GM18858 (cell line): ENCODE measurements around the gene ZNF768.
"Not testable (repeated sequence)": the region's sequence is repeated elsewhere in the genome, so short reads cannot be mapped to it uniquely, and the experiment has no call there.

Experiments used
- ATAC-seq: cut with Tn5 transposase; IDR thresholded peaks from one replicate; pipeline ENCODE4 v1.9.1; 2021; ENCODE audit not compliant: unreplicated experiment

The ZNF768 gene

GRCh38 chr16:30533748-30534367 lies 7.5 kb upstream of the ZNF768 start:
- no peak for ATAC-seq

- no peak for ATAC-seq
These were observed 6.8 kb upstream of the ZNF768 start for GRCh38 chr16:30533146-30533522.

DNA sequence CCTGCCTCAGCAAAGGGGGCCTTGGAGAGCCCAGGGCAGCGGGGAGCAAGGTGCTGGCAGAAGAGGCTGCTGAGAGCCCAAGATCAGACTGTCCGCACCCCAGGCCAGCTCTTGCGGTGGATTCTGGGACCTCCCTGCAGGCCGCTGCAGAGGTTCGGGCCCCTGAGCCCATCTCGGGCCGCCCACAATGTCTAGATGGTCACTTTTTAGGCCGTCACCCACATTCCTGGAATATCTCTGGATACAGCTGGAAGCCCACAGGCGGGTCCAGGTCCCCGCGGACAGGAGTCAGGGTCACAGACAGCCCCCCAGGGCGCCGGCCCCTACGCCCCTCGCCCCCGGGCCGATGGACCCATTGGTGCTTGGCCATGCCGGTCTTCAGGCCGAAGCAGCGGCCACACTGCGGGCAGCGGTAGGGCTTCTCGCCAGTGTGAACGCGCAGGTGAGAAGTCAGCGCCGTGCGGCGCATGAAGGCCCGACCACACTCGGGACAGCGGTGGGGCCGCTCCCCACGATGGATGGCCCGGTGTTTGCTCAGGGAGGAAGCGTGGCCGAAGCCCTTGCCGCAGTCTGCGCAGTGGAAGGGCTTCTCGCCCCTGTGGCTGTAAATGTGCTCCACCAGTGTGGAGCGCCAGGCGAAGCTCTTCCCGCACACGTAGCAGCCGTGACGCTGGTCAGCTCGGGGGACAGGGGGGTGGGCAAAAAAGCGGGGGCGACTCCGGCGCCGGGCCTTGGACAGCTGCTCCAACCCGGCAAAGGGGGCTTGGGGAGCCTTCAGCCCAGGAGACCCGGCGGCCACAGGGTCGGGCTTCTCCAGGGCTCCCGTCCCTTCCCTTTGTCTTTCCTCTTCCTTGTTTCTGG lies 6.1 kb upstream of the ZNF768 start:
- ATAC-seq = no peak

GRCh38 chr16:30530163-30531037 lies 4.0 kb upstream of the ZNF768 start:
- no peak for ATAC-seq

DNA sequence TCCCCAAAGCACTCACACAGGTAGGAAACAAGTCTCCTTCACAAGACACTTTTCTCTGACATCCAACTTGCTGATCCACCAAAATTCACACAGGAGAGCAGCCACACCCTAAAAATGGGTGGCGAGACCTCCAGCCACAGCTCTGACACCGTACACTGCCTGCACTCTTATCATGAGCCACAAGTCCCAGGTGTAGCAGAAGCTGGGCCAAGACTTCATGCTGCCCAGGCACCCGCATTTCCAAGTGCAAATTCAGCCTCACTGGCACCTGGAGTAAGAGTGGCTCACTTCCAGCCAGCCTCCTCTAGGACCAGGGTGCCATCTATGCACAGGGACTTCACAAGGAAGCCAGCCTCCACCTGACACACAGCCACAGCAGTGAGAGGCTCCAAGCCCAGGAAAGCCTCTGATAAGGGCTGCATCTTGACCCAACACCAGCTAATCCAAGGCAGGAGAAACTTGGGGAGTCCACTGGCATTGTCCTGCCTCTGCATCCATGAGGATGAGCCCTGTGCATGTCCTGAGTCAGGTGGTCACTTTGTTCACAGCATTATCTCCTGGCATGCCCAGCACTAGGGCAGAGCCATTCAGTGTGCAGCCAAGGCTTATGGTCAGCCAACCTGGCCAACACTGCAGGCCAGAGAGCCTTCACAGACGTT lies 2.6 kb upstream of the ZNF768 start:
- no peak for ATAC-seq

DNA sequence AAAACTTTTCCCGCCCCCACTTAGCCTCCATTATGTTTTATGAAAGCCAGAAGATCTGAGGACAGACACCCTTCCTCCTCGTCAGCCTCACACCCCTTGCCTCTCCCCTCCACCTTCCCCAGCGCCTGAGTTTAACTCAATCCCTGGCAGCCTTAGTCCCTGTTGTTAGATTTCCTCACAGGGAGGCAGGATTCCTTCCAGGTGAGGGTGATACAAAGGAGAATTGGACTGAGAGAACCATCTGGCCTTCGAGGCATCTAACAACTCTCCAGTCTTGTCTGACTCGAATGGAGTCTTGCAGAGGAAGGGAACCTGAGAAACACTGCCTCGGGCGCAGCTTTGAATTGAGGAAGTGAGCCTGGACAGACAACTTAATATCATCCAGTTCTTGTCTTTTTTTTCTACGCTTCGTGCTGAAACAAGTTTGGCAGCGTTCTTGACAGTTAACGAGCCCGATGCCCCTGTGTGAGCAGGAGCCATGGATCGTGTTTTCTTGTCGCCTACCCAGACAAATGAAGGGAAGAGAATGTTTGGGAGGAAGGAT lies 1.3 kb upstream of the ZNF768 start:
- ATAC-seq = peak; percentile 10

DNA sequence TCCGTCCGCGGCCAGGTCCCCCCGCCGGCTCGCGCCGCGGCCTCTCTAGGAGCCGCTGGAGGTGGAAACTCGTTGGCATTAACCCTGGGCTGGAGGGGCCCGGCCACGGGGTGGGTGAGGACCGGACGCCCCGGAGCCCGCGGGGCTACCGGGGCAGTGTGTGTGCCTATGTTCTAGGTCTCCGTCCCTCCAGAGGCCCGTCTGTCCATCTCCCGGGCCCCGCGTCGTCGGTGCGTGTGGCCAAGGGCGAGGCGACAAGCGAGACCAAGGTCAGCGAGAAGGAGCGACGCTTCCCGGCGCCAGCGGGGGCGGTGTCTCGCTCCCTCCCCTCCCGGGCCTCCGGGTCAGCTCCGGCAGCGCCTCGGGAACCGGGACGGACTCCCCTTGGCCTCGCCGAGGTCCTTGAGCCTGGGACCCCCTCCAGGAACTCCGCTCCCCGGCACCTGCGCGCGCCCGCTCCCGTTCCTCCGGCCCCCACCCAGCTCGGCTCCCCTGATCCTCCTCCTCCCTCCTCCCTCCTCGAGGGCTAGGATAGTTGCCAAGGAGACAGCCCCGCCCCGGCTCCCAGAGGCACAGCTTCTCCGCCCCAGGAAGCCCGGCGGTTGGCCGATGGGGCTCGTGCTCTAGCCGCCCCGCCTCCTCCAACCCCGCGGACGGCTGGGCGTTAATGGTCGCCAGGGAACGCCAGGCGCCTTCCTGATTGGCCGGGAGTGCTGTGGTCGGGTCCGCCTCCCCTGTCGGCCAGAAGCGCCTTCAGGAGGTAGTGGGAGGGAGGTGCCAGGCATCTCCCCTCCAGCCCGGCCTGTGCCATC lies 663 bp upstream of the ZNF768 start:
- ATAC-seq = peak; percentile 65

DNA sequence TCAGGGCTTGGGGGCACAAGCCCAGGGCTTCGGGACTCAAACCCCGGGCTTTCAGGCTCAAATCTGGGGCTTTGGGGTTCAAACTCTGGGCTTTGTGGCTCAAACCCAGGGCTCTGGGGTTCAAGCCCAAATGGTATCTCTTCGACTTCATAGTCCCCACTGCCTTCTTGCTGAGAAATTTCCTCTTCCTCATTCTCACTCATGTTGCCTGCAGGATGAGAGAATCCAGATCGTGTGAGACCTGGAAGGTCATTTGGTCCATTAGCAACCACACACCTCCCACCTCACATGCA lies 576 bp downstream of the ZNF768 start:
- ATAC-seq = no peak

DNA sequence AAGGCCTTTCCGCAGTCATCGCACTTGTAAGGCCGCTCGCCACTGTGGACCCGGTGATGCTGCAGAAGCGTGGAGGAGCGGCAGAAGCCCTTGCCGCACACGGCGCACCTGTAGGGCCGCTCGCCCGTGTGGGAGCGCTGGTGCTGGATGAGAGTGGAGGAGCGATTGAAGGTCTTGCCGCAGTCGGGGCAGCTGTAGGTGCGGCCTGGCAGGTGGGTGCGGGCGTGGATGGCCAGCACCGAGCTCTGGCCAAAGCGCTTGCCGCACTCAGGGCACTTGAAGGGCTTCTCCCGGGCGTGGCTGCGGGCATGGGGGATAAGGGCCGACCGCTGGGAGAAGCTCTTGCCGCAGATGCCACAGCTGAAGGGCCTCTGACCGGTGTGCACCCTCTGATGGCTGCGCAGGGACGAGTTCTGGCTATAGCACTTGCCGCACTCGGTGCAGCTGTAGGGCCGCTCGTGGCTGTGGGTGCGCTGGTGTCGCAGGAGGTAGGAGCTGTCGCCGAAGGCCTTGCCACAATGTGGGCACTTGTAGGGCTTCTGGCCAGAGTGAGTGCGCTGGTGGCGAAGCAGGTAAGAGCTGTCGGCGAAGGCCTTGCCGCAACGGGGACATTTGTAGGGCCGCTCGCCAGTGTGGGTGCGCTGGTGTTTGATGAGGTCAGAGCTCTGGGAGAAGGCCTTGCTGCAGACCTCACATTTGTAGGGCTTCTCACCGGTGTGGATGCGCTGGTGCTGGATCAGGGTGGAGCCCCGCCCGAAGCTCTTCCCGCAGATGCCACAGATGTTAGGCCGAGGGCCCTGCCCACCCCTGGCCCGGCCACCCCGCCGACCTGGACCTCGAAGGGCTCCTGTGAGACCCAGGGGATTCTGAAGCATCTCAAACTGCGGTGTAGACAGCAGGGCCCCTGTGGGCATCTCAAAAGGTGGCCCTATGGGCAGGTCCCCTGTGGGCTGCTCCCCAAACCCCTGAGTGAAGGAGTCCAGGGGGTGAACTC lies 1.5 kb downstream of the ZNF768 start:
- ATAC-seq = no peak

- no peak for ATAC-seq
These were observed 2.4 kb downstream of the ZNF768 start for GRCh38 chr16:30523768-30524574.

GRCh38 chr16:30522702-30523463 lies 3.5 kb downstream of the ZNF768 start:
- ATAC-seq = not testable (repeated sequence)

- no peak for ATAC-seq
These were observed 4.3 kb downstream of the ZNF768 start for GRCh38 chr16:30521873-30522641.

- no peak for ATAC-seq
These were observed 4.9 kb downstream of the ZNF768 start for GRCh38 chr16:30521476-30521872.

- ATAC-seq = no peak
These were observed 7.0 kb downstream of the ZNF768 start for GRCh38 chr16:30519120-30520049.

- no peak for ATAC-seq
These were observed 7.8 kb downstream of the ZNF768 start for GRCh38 chr16:30518552-30518951.

- ATAC-seq = no peak
These were observed 11.1 kb downstream of the ZNF768 start for GRCh38 chr16:30515275-30515674.
